H1 (cell line): ENCODE measurements around the gene KAT8. TPM values are rescaled to one million over a fixed set of nuclear protein-coding genes. Genes with fewer than 3 reads are reported as not detected.

Source experiments
- CTCF ChIA-PET: fragments of 300-600 bp; sonication (Branson Sonifier 250); formaldehyde crosslinking; loops from one replicate; lab custom pipeline; 2021; ENCODE audit not compliant: partially characterized antibody; lab: Charles Lee
- POLR2A ChIA-PET: fragments of 300-600 bp; sonication (Branson Sonifier 250); formaldehyde crosslinking; loops from one replicate; lab custom pipeline; 2021; ENCODE audit warnings: inconsistent platforms; ENCODE audit not compliant: partially characterized antibody; lab: Charles Lee
- DNase-seq, 2 experiments: peaks; one replicate each; pipeline versions ENCODE4 v3.0.0 to v3.0.0-alpha.2; 2010 to 2022; ENCODE audit warnings: low spot score in 2 of 2, low read depth in 1 of 2, mixed read lengths in 1 of 2
- FAIRE-seq: peaks from 2 replicates; lab custom pipeline; 2011; peaks lifted over from hg19 to GRCh38; lab: Jason Lieb, UNC
- H2AFZ ChIP-seq: 2 replicates; pipeline ENCODE4 v1.8.1; 2012; ENCODE audit warnings: low read length, inconsistent platforms
- H2AK5ac ChIP-seq: 2 replicates; pipeline ENCODE4 v1.6.1; 2013; ENCODE audit warnings: low read depth, low read length
- H2BK120ac ChIP-seq: replicated peaks from 2 replicates; pipeline ENCODE3; 2013; ENCODE audit warnings: low read depth, low read length, inconsistent platforms
- H2BK12ac ChIP-seq: 2 replicates; pipeline ENCODE4 v1.6.1; 2013; ENCODE audit warnings: low read depth, low read length
- H2BK15ac ChIP-seq: 2 replicates; pipeline ENCODE4 v1.6.1; 2013; ENCODE audit warnings: low read length
- H2BK20ac ChIP-seq: 2 replicates; pipeline ENCODE4 v1.6.1; 2013; ENCODE audit warnings: low read length
- H2BK5ac ChIP-seq: 2 replicates; pipeline ENCODE4 v1.6.1; 2013; ENCODE audit warnings: low read depth, low read length
- H3K14ac ChIP-seq: 2 replicates; pipeline ENCODE4 v1.6.1; 2013; ENCODE audit warnings: inconsistent platforms; ENCODE audit not compliant: insufficient read length
- H3K18ac ChIP-seq: 2 replicates; pipeline ENCODE4 v1.6.1; 2013; ENCODE audit warnings: low read length; ENCODE audit errors: extremely low read depth
- H3K23ac ChIP-seq: 2 replicates; pipeline ENCODE4 v1.6.1; 2013; ENCODE audit warnings: inconsistent platforms; ENCODE audit not compliant: insufficient read length
- H3K23me2 ChIP-seq: 2 replicates; pipeline ENCODE4 v1.6.1; 2013; ENCODE audit warnings: low read depth, low read length
- H3K27ac ChIP-seq: 2 replicates; pipeline ENCODE4 v1.6.1; 2011; ENCODE audit warnings: low read depth, low read length, inconsistent platforms
- H3K27me3 ChIP-seq, 4 experiments: replicated peaks in 1 of 4; 1 replicate in 1 of 4; 2 replicates in 3 of 4; pipeline versions ENCODE4 v1.6.1 to v1.8.1; 2011 to 2013; ENCODE audit warnings: low read length in 3 of 4, mild to moderate bottlenecking in 3 of 4, inconsistent platforms in 2 of 4, mixed read lengths in 2 of 4, moderate library complexity in 1 of 4; ENCODE audit not compliant: control insufficient read depth in 3 of 4, insufficient read depth in 3 of 4; ENCODE audit errors: extremely low read depth in 1 of 4
- H3K36me3 ChIP-seq, 4 experiments: 2 replicates each; pipeline versions ENCODE4 v1.6.1 to v1.8.1; 2011 to 2013; ENCODE audit warnings: mild to moderate bottlenecking in 4 of 4, low read length in 3 of 4, moderate library complexity in 2 of 4, control low read depth in 1 of 4, inconsistent platforms in 1 of 4; ENCODE audit not compliant: insufficient read depth in 4 of 4, control insufficient read depth in 2 of 4
- H3K4ac ChIP-seq: replicated peaks from 2 replicates; pipeline ENCODE3; 2013; ENCODE audit warnings: low read length, low read depth, mixed read lengths, inconsistent platforms; ENCODE audit not compliant: insufficient read length
- H3K4me1 ChIP-seq, 4 experiments: replicated peaks in 1 of 4; 1 replicate in 1 of 4; 2 replicates in 3 of 4; pipeline versions ENCODE4 v1.6.1 to v1.8.1; 2011 to 2013; ENCODE audit warnings: low read length in 3 of 4, inconsistent platforms in 2 of 4, mixed read lengths in 1 of 4; ENCODE audit not compliant: insufficient read depth in 4 of 4, control insufficient read depth in 3 of 4
- H3K4me2 ChIP-seq, 2 experiments: 2 replicates each; pipeline versions ENCODE4 v1.6.1 to v1.8.1; 2011 to 2013; ENCODE audit warnings: low read depth in 2 of 2, low read length in 2 of 2, control low read depth in 1 of 2, inconsistent platforms in 1 of 2, mild to moderate bottlenecking in 1 of 2; ENCODE audit not compliant: insufficient read depth in 1 of 2
- H3K4me3 ChIP-seq, 4 experiments: fragments of 200-600, 300-600 bp in 1 of 4; sonication (generic), shearing (Covaris generic), sonication (Bioruptor Twin) in 1 of 4; 2 replicates each; pipeline versions ENCODE4 v1.5.1 to v1.8.1; 2011 to 2016; ENCODE audit warnings: low read length in 4 of 4, low read depth in 3 of 4, control low read depth in 2 of 4, inconsistent platforms in 2 of 4, mild to moderate bottlenecking in 2 of 4, mixed read lengths in 1 of 4, moderate library complexity in 1 of 4; ENCODE audit not compliant: insufficient read depth in 2 of 4; ENCODE audit errors: extremely low read depth in 1 of 4
- H3K56ac ChIP-seq: replicated peaks from 2 replicates; pipeline ENCODE3; 2013; ENCODE audit warnings: low read depth, mild to moderate bottlenecking, mixed read lengths, low read length, inconsistent platforms; ENCODE audit not compliant: insufficient read length
- H3K79me1 ChIP-seq: 2 replicates; pipeline ENCODE4 v1.6.1; 2013; ENCODE audit warnings: low read depth, low read length, control low read depth
- H3K79me2 ChIP-seq, 2 experiments: 2 replicates each; pipeline versions ENCODE4 v1.6.1 to v1.8.1; 2012 to 2013; ENCODE audit warnings: low read length in 2 of 2, mild to moderate bottlenecking in 2 of 2, inconsistent platforms in 1 of 2; ENCODE audit not compliant: insufficient read depth in 2 of 2, control insufficient read depth in 1 of 2
- H3K9ac ChIP-seq, 4 experiments: replicated peaks in 1 of 4; 1 replicate in 1 of 4; 2 replicates in 3 of 4; pipeline versions ENCODE4 v1.6.1 to v1.8.1; 2011 to 2013; ENCODE audit warnings: low read depth in 3 of 4, low read length in 3 of 4, control low read depth in 2 of 4, mild to moderate bottlenecking in 2 of 4, moderate library complexity in 2 of 4, inconsistent platforms in 1 of 4; ENCODE audit errors: extremely low read depth in 1 of 4
- H3K9me3 ChIP-seq, 2 experiments: 2 replicates each; pipeline versions ENCODE4 v1.6.1 to v1.8.1; 2012 to 2013; ENCODE audit warnings: mild to moderate bottlenecking in 2 of 2, moderate library complexity in 2 of 2, control low read depth in 1 of 2, inconsistent platforms in 1 of 2, low read depth in 1 of 2, low read length in 1 of 2, mixed read lengths in 1 of 2; ENCODE audit not compliant: insufficient read depth in 2 of 2
- H4K20me1 ChIP-seq, 2 experiments: replicated peaks in 1 of 2; 2 replicates each; pipeline versions ENCODE3 to v1.8.1; 2011 to 2013; ENCODE audit warnings: inconsistent platforms in 2 of 2, low read length in 2 of 2, mild to moderate bottlenecking in 1 of 2; ENCODE audit not compliant: insufficient read depth in 2 of 2, control insufficient read depth in 1 of 2
- H4K5ac ChIP-seq: 2 replicates; pipeline ENCODE4 v1.6.1; 2013; ENCODE audit warnings: low read length, low read depth, mixed read lengths, inconsistent platforms; ENCODE audit not compliant: insufficient read length
- H4K8ac ChIP-seq: 2 replicates; pipeline ENCODE4 v1.8.0; 2013; ENCODE audit warnings: mild to moderate bottlenecking, moderate library complexity, low read length, inconsistent platforms; ENCODE audit not compliant: insufficient read depth; ENCODE audit errors: extremely low read depth
- H4K91ac ChIP-seq: replicated peaks from 2 replicates; pipeline ENCODE3; 2013; ENCODE audit warnings: low read length, mixed read lengths, inconsistent platforms; ENCODE audit not compliant: insufficient read length
- MAFK ChIP-seq: IDR thresholded peaks from 2 replicates; pipeline ENCODE4 v1.6.1; 2012; ENCODE audit warnings: low read depth, mild to moderate bottlenecking, improper control_type of control experiment, low read length
- WGBS, 2 experiments: shearing (Covaris generic) in 1 of 2; methylation state at CpG; one replicate each; pipeline versions ENCODE4 v1.1.6 to v1.1.7; 2013 to 2015; ENCODE audit warnings: low lambda C conversion rate in 2 of 2, mixed read lengths in 2 of 2, inconsistent platforms in 1 of 2, low coverage in 1 of 2, missing lambda C conversion rate in 1 of 2; ENCODE audit not compliant: insufficient replicate concordance in 2 of 2, insufficient coverage in 1 of 2, insufficient read length in 1 of 2; ENCODE audit errors: extremely low coverage in 1 of 2, missing lambda C conversion rate in 1 of 2; 5-methylcytosine and 5-hydroxymethylcytosine counted together
- polyA plus RNA-seq, 7 experiments: library from polyadenylated mRNA; depleted of rRNA in 3 of 7; stranded (reverse) in 5 of 7; unstranded in 2 of 7; fragments of >200 nt in 5 of 7; fragments of 200-250 nt in 2 of 7; gene quantifications; 1 replicate in 5 of 7; 2 replicates in 1 of 7; 4 replicates in 1 of 7; pipeline versions ENCODE4 v1.2.1 to v1.2.3, GENCODE V29; 2011 to 2013; ENCODE audit warnings: missing spikeins in 2 of 7, mixed read lengths in 2 of 7
- total RNA-seq: library from RNA; stranded (reverse); fragmentation: NEBNext Ultra II Directional; extraction: Animal tissue kit (Norgen Biotek cat#: 25700); gene quantifications from 2 replicates; pipeline ENCODE4 v1.2.1, GENCODE V29; 2021

The KAT8 gene
- total and polyA plus RNA-seq, 2 of the 8 experiments (the other 6 are each of a cell fraction or from before 2014, with no cell fraction given) = 52.6 to 61.6 TPM

DNA sequence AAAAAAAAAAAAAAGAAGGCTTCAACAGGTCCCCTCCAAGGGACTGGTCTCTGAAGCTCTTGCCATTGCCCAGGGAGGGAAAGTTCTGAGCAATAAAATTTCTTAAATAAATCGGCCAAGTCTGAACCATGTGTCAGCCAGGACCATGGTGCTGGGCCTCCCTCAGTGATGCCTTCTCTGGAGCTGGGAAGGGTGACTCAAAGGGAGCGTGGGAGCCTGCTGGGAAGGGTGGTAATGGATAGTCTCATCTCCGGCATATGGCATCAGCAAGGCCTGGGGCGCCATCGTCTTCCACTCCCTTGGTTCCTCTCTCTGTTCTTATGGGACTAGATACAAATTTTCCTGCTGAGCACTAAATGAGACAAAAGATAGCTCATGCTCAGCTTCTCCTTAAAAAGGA, 25.1 kb upstream of the KAT8 start:
- H2BK120ac ChIP-seq = no peak overlapping the region
- no peak overlapping the region for H2BK15ac ChIP-seq
- H2BK5ac ChIP-seq = no peak overlapping the region
- peaks cover 0 to 15% (median 4%) of the 10 kb centered on the region in 4 experiments; a peak in 5 of 8 replicates for H3K36me3 ChIP-seq
- H3K79me2 ChIP-seq = peaks cover 0 to 7% of the 10 kb centered on the region in 2 experiments; a peak in 1 of 4 replicates
- H3K79me1 ChIP-seq = peaks cover 10% of the 10 kb centered on the region
- peaks cover 10% of the 10 kb centered on the region for H3K23me2 ChIP-seq
- no peak overlapping the region for H3K23ac ChIP-seq
- peaks cover 8 to 20% of the 10 kb centered on the region in 2 experiments for H4K20me1 ChIP-seq
- H4K8ac ChIP-seq = no peak overlapping the region
- H3K4ac ChIP-seq = no peak overlapping the region
- FAIRE-seq = no peak
- ChIA-PET POLR2A (interaction anchor here (0.9 to 4.2 kb wide), 11 partner anchors 8 to 109 kb away, joined by 3 to 26 read pairs (median 5); partner anchors contain the start of genes FUS, KAT8, ZNF646 and ZNF668), CTCF (interaction anchor here (0.8 to 2.3 kb wide), 8 partner anchors 8 to 108 kb away, joined by 3 to 10 read pairs (median 4); partner anchors contain the start of gene HSD3B7)
- H4K5ac ChIP-seq = no peak overlapping the region
- no peak overlapping the region for H3K14ac ChIP-seq
- no peak overlapping the region for H3K27ac ChIP-seq
- no peak overlapping the region for H2AK5ac ChIP-seq
- no peak for TF ChIP-seq MAFK
- H3K4me2 ChIP-seq = peak overlapping the region in 1 of 2 experiments; percentile 85; a peak in 1 of 4 replicates
- H3K9me3 ChIP-seq = no peaks in the 10 kb centered on the region
- H2BK20ac ChIP-seq = no peak overlapping the region
- DNase-seq = no peak
- no peak overlapping the region for H4K91ac ChIP-seq
- no peaks in the 10 kb centered on the region for H3K27me3 ChIP-seq
- no peak overlapping the region for H3K18ac ChIP-seq
- H2AFZ ChIP-seq = no peak overlapping the region
- H3K56ac ChIP-seq = no peak overlapping the region
- H3K4me3 ChIP-seq = no peak overlapping the region
- no peak overlapping the region for H3K9ac ChIP-seq
- 94% methylated on average over 5 of the region's 5 CpGs; no CpG with 5 or more reads in 1 of the 2 experiments for WGBS, 2 experiments
- H2BK12ac ChIP-seq = no peak overlapping the region
- peaks cover 0 to 9% (median 3%) of the 10 kb centered on the region in 4 experiments; a peak in 4 of 7 replicates for H3K4me1 ChIP-seq
